GM21447 (cell line): ENCODE measurements around the gene TAF8.
"Not testable (repeated sequence)": the region's sequence is repeated elsewhere in the genome, so short reads cannot be mapped to it uniquely, and the experiment has no call there.

Experiments used
- ATAC-seq: cut with Tn5 transposase; IDR thresholded peaks from one replicate; pipeline ENCODE4 v1.9.1; 2021; ENCODE audit not compliant: unreplicated experiment

TAF8 gene, protein sequence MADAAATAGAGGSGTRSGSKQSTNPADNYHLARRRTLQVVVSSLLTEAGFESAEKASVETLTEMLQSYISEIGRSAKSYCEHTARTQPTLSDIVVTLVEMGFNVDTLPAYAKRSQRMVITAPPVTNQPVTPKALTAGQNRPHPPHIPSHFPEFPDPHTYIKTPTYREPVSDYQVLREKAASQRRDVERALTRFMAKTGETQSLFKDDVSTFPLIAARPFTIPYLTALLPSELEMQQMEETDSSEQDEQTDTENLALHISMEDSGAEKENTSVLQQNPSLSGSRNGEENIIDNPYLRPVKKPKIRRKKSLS

DNA sequence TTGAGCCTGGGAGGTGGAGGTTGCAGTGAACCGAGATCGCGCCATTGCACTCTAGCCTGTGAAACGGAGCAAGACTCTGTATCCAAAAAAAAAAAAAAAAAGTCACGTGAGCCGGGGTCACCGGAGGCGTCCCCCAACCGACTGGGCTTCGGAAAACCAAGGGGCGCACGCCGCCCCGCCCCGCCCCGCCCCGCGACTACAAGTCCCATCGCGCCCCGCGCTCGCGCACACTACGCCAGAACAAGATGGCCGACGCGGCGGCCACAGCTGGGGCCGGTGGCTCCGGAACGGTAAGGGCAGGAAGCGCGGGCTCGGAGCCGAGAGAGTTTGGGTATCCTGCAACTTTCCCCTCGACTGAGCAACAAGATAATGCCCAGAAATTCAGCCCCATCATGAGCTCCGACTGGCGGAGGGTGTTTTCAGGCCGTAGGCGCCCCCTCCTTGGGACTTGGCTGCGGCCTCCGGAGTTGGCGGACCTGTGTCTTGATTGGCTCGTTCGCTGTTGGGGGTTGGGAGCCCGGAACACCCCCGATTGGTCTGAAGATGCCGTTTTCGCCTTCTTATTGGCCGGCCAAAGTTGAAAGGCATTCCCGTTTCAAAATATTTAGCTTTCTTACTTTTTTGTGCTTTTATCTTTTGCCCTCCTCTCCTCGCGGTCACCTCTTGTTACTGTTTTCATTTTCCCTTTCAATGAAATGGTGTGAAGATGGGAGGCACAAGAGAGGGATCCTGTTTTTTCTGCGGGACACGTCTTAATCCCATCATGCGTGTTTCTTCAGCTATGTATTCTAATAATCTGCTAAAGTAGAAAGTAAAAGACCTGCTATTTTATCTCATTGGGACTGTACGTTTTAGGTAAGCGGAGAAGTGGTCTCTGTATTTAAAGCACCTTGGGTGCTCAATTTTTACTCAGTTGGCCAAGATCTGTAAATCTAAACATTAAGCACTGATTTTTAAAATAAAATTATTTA is at the start of gene TAF8:
Gene TAF8, plus strand, starts transcription at position 228 of the 971 bp plus-strand sequence. Its CDS starts 18 bp downstream, at position 246.
- ATAC-seq = peak; percentile 74

DNA sequence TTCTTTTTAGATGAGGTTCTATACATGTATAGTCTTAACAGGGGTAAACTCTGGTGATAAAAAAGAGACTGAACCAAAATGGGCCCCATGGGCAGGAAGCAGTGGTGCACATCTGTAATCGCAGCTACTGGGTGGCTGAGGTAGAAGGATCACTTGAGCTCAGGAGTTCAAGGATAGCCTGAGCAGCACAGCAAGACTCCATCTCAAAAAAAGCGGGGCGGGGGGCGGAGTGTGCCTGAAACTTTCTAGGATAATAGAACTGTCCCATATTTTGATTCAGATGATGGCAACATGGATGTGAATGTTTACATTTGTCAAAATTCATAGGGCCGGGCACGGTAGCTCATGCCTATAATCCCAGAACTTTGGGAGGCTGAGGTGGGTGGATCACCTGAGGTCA is 48.8 kb upstream of the TAF8 start:
- ATAC-seq = no peak

DNA sequence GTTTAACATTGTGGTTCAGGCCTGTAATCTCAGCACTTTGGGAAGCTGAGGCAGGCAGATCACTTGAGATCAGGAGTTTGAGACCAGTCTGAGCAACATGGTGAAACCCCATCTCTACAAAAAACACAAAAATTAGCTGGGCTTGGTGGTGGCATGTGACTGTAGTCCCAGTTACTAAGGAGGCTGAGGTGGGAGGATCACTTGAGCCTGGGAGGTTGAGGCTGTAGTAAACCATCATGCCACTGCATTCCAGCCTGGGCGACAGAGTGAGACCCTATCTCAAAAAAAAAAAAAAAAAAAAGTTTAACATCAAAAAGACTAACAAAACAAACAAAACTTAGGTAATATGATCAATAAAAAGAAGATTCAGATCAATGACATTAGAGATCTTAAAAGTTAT is 46.7 kb upstream of the TAF8 start:
- not testable (repeated sequence) for ATAC-seq

DNA sequence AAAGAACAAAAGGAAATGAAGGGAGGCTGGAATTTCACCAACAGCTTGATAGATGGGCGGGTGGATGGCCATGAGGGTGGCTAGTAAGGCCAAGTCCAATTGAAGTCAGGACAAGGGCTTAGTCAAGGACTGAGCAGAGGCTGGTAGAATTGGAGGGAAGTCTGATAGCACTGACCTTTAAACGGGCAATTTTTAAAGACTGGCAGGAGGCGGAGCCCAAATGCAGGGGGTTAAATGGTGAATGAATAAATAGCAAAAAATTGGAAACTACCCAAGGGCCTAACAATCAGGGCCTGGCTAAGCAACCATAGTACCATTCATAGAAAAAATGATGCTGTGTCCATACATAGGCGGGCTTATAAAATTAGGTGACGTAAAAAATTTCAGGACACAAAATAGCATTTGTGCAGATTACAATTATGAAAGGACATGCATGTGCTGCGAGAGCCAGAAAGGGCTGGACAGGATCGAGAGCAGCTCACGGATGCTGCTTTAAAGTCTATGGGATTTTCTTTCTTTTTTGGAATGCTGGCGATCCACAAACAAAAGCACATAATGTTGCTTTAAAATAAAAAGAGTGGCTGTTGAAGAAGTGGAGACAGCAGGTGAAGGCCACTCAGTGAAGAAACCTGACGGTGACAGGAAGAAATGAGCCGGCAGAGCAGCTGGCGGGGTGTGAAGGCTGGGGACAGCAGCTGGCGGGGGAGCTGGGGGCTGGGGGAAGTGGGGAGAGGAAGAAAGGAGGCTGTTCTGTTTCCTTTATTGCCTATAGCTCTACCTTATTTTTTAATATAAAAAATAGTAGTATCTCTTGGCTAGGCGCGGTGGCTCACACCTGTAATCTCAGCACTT is 42.8 kb upstream of the TAF8 start:
- no peak for ATAC-seq

DNA sequence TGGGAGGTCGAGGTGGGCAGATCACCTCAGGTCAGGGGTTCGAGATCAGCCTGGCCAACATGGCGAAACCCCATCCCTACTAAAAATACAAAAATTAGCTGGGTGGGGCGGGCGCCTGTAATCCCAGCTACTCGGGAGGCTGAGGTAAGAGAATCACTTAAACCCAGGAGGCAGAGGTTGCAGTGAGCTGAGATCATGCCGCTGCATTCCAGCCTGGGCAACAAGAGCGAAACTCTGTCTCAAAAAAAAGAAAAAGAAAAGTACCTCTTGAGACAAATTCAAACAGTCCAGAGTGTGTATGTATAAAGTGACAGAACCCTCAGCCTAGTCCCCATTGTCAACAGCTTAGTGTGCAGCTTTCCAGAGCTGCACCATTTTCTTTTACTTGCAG is 42.2 kb upstream of the TAF8 start:
- not testable (repeated sequence) for ATAC-seq

DNA sequence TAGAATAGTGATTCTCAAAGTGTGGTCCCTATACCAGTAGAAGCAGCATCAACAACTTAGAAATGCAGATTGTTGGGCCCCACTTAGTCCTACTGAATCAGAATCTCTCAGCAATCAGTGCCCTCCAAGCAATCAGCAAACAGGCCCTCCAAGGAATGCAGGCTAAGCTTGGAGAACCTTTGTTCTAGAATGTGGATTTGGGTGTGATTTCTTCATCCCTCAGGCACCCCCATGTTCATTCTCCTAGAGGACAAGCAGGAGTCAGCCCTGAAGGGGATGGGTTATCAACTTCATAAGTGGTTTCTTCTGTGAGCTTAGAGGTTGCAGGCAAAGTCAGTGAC is 40.5 kb upstream of the TAF8 start:
- ATAC-seq = no peak

DNA sequence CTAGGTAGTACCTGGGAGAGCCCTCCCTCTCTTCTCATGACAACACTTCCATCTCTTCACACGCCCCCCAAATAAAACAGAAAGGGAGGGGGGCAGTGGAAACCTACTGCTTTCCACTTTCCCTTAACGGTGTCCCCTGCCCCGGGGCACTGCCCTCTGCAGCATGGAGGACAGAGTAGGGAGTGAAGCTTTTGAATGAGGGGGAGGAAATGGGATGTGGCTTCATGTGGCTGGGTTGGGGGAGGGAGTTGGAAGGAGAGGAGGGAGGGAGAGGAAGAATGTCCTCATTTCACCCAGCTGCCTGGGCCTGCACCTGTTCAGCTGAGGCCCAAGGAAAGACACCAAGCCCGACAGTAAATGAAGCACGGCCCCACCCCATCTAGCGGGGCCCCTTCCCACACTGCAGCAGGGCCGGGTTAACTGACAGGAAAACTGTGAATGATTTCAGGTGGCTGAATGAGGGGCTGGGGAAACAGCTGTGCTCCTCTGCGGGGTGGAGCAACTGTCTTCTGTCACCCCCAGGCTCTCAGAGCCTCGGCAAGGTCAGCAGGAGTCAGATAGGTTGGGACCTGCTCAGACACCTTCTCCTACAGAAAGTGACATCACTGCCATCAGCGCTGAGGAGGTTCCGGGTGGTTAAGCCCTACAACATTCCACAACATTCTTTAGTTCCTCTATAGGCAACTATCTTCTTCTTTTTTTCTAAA is 40.0 kb upstream of the TAF8 start:
- ATAC-seq = peak; percentile 63

DNA sequence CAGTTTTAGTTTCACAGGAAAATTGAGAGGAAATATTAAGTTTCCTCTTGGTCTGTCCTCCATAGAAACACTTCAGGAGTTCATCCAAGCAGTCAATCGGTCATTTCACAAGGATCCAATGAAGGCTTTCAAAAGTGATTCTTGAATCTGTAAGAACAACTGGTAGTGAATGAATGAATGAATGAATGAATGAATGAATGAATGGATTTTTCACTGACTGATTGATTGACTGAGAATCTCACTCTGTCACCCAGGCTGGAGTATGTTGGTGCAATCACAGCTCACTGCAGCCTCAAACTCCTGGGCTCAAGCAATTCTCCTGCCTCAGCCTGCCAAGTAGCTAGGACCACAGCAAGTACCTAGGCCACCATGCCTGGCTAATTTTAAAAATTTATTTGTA is 39.4 kb upstream of the TAF8 start:
- no peak for ATAC-seq

DNA sequence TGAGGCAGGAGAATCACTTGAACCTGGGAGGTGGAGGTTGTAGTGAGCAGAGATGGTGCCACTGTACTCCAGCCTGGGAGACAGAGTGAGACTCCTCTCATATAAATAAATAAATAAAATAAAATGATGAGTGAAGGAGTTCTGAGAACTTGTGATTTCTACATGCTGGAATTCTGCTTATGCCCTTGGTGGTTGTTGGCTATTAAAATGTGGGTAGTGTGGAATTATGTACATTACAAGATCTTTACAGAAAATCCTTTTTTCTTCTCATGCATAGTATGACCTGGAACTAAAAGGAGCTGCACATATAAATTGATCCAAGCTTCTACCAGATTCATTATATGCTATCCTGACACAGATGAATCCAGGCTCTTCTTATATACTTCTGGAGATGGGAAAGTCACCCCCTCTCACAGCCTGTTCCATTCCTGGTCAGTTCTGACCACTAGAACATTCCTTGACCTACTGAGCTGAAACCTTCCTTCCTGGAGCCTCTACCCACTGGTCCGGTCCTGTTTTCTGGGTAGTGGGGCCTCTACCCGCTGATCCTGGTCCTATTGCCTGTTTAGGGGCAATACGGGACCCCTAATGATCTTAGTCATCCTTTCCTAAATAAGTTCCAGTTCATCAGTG is 37.7 kb upstream of the TAF8 start:
- no peak for ATAC-seq

DNA sequence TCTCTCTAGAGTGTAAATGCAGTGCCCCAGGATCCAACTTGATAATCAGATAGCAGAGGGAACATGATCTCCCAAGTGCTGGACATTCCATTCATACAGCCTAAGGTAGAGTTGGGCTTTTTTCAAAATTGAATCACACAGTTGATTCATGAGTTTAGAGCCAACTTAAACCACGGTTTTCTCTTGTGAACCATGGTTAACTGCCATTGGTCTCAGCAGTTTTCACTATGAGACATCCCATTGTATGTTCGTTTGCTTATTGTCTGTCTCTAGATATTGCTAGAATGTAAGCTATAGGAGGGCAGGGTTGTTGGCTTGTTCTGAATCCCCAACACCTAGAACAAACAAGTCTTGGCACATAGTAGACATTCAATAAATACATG is 37.2 kb upstream of the TAF8 start:
- ATAC-seq = no peak

DNA sequence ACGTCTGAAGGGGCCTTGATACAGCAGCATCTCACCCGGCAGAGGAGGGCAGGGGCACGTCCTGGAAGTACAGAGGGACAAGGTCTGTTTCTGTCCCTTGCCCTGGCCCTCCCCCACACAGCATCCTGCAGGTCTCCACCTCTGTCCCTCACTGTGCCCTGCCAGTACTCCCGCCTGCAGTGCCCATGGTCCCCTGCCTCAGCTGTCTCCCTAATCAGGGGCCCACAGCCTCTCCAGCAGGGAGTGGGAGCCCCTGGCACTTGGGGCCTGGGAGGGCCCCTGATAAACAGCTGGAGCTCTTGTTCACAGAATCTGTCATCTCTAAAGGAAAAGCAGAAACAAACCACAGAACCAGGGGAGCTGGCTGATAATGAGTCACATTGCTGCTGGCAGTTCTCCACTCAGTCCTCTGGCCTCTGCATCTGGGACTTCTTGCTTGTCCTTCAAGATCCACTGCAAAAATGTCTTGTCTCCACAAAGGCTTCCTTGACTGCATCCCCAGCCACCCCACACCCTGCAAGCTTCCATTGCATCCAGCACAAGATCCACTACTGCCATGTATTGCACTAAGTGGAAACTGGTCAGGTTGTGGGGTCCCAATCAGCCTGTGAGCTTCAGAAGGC is 33.2 kb upstream of the TAF8 start:
- ATAC-seq = peak; percentile 64

DNA sequence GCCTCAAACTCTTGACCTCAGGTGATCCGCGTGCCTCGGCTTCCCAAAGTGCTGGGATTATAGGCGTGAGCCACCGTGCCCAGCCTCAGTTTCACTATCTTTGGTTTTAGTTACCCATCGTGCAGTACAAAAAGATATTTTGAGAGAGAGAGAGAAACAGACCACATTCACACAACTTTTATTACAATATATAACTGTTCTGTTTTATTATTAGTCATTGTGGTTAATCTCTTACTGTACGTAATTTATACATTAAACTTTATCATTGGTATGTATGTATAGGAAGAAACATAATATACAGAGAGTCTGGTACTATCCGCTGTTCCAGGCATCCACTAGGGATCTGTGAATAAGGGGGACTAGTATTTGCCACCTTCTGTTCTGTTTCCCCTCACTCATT is 29.4 kb upstream of the TAF8 start:
- no peak for ATAC-seq

DNA sequence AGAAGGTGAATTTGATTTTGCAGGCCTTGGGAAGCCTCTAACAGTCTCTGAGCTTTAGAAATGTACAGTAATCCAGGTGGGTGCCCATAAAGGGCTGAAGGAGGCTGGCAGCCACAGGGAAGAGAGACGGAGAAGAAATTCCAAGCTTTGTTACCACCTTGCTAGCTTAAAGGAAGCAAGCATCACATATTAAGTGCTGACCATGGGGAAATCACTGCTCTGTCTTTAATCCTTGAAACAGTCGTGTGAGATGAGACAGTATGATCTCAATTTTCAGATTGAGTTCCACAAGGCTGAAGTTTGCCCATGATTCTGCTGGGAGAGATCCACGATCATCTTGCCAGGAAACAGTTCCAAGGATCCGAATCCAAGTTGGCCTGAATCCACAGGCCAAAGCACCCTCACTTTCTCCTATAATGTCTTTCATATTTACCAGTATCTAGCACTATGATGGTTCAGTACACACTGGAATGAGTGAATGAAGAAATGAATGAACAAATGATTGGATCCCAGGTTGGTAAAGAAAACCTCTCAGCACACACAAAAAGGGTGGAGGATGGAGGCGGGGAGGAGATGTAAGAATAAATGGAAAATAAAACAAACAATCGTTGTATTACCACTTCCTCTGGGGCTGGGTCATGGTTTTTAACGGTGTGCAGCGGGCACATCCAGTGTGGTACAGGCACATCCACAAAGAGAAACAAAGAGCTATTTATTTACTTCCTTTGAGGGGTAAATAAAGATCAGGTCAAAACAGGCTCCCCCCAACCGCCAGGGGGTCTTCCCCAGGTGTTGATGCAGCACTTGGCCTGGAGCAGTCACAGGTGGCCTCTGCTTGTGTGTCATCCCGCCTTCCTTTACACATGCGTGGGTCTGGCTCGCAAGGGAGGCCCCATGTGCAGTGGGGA is 28.2 kb upstream of the TAF8 start:
- no peak for ATAC-seq

DNA sequence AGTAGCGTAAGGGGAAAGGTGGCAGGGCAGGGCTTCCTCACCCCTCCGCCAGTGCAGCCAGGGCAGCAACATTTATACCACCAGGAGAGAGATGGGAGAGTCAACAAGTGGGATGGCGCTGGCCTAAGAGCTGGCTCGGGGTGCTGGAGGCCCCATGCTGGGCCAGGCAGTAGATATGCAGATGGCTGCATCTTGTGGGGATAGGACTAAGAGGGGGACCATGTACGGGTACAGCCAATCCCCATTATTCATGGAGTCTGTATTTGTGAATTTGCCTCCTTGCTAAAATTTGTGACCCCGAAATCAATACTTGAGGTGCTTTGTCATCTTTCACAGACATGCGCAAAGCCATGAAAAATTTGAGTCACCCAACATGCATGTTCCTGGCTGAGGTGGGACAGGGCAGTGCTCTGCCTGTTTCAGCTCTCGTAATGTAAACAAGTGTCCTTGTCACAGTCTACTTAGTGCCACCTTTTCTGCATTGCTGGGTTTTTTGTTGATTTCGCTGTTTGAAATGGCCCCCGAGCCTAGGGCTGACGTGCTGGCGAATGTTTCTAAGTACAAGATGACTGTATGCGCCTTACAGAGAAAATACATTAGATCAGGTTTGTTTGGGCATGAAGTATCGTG is 27.5 kb upstream of the TAF8 start:
- ATAC-seq = no peak

DNA sequence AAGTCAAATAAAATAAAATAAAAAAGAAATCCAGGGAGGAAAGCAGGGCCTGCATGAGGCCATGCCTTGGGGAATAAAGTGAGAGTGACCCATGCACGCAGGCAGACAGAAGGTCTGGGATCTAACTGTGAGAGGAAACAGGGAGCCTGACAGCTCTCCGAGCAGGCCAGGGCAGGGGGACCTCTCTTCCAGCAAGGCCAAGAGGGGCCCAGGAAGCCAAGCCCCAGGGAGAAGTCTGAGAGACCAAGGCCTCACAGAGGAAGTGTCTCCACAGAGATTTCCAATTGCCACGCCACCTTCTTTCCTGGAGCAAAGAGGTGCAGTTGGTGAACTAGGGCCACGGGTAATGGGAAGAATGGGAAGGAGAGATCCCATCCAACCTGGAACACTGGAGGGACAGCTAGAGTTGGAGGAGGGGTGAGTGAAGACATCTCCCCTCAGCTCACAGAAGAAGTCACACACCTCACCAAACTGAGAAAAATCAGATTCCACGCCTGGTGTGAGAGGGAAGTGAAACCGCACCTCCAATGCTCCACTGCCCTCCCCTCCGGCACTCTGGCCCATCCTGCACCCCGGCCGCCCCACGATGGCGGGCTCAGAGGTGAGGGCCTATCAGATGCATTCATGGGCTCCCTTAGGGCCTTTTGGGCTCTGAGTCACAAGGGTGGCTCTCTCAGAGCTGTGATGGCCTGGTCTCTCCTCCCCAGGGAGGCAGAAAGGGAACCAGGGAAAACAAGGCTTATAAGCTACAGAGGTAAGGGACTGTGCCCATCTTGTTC is 25.1 kb upstream of the TAF8 start:
- peak; percentile 53 for ATAC-seq

DNA sequence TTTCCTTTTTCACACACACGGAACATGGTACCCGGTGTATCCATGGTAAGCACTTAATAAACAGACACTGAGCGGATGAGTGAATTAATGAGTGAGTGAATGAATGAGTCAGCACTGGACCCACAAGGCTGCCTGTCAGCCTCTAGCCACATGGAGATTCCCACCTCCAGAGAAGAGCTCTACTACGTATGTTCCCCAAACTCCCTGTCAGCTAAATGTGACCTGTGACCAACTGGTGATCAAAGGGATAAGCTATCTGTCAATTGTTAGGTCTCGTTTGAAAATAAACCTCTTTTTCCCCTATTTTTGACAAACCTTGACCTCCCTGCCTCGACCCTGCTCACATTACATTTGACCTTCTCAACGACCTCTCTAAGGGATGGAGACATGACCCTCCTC is 24.5 kb upstream of the TAF8 start:
- ATAC-seq = no peak

DNA sequence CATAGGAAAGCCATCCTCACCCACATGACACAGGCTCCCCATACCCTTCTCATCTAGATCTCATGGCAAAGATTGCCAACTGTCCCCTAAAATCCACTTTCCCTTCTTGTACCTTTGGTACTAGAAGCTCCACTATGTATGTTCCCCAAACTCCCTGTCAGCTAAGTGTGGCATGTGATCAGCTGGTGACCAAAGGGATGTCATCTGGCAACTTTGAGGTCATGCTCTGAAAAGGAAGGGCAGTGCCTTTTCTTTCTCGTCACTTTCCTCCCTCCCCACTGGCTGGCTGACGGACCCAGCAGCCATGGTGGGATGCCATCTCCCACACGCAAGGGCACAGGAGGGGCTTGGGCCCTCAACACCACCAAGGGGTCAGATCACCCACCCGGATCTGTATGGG is 23.8 kb upstream of the TAF8 start:
- no peak for ATAC-seq
